Measurements from ENCODE around the gene C17orf107. TPM values are rescaled to one million over a fixed set of nuclear protein-coding genes. Genes with fewer than 3 reads are reported as not detected.

Gene C17orf107
- total RNA-seq, 1 experiment from 2014 or later, result 1.7 TPM

DNA sequence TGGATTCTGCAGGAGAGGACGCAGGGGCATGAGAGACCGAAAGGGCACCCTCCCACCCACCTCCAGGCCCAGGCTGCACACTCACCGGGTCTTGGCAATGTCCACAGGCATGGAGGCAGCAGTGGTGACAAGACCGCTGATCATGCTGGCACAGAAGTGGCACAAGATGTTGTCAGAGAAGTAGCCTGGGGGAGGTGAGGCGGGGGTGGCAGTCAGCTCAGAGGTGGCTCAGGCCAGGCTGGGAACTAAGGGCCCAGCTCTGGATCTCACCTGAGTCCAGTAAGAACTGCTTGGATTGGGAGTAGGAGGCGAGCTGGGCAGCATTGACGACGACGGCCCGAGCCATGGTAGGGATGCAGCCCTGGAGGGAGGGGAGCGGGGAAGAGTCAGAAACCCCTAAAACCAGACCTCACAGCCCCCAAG lies 38.7 kb downstream of the C17orf107 start:
- no peaks in the 10 kb centered on the region for H3K27me3 ChIP-seq (ENCODE audit: insufficient read depth, low read length)
- no TSS peak for BruUV-seq (replicated peaks)
- no peaks in the 10 kb centered on the region for H4K20me1 ChIP-seq (ENCODE audit: insufficient read depth)
- DNase-seq (ENCODE audit: low read depth, low spot score), result no peak
- peak overlapping the region; percentile 96 for H3K9ac ChIP-seq (ENCODE audit: low read length)
- peak overlapping the region; percentile 86 to 93; a peak in 3 of 4 replicates for H3K4me3 ChIP-seq (replicated peaks in 1 of 2; ENCODE audit: low read depth in 1 of 2, low read length in 2 of 2)
- H3K4me2 ChIP-seq (ENCODE audit: low read length), result peak overlapping the region; percentile 100
- intact Hi-C loops (cut with micrococcal nuclease), result no loop called here
- no peak for ATAC-seq
- CTCF ChIA-PET, result no interaction called here
- H2AFZ ChIP-seq (ENCODE audit: low read depth, low read length, poor library complexity, severe bottlenecking), result no peak overlapping the region
- H3K9me3 ChIP-seq (ENCODE audit: control insufficient read depth in 1 of 2, insufficient read depth in 1 of 2, low read depth in 1 of 2, low read length in 2 of 2), result no peaks in the 10 kb centered on the region
- H3K4me1 ChIP-seq (ENCODE audit: control insufficient read depth in 1 of 2, insufficient read depth in 2 of 2, low read length in 2 of 2), result peaks cover 16 to 38% of the 10 kb centered on the region in 2 experiments
- no peaks in the 10 kb centered on the region for H3K9me2 ChIP-seq (ENCODE audit: insufficient read depth)
- RAD21 ChIA-PET (ENCODE audit: low non-redundant PET in 1 of 2, low total read pairs in 2 of 2, uncharacterized antibody in 2 of 2, unreplicated experiment in 2 of 2), result no interaction called here
- peaks cover 46% of the 10 kb centered on the region for H3K79me2 ChIP-seq (ENCODE audit: insufficient read depth, low read length)
- peaks cover 0 to 21% of the 10 kb centered on the region in 2 experiments; a peak in 1 of 4 replicates for H3K36me3 ChIP-seq (ENCODE audit: control insufficient read depth in 1 of 2, insufficient read depth in 2 of 2, low read length in 2 of 2)
- H3K27ac ChIP-seq (ENCODE audit: low read depth, low read length), result no peak overlapping the region
- POLR2A ChIA-PET, result no interaction called here
- TF ChIP-seq JUND (IDR thresholded peaks at IDR 0.05) (no peak), FOSL1 (IDR thresholded peaks at IDR 0.05; ENCODE audit: low read depth) (no peak), EZH2phosphoT487 (IDR thresholded peaks at IDR 0.05; ENCODE audit: borderline replicate concordance) (no peak), EZH2 (IDR thresholded peaks at IDR 0.05) (no peak), SP1 (IDR thresholded peaks at IDR 0.05; ENCODE audit: low read depth) (no peak), CBX3 (IDR thresholded peaks at IDR 0.05; ENCODE audit: low read depth) (no peak), EGR1 (IDR thresholded peaks at IDR 0.05; ENCODE audit: low read depth) (no peak), TCF7L2 (IDR thresholded peaks at IDR 0.05; ENCODE audit: borderline replicate concordance, extremely low read depth, insufficient read depth, insufficient read length) (no peak), SIN3A (IDR thresholded peaks at IDR 0.05; ENCODE audit: low read depth) (no peak), POLR2A (IDR thresholded peaks at IDR 0.05; ENCODE audit: borderline replicate concordance, extremely low read depth, insufficient read depth, insufficient read length) (no peak), SRF (IDR thresholded peaks at IDR 0.05; ENCODE audit: low read depth) (no peak), ZFX (IDR thresholded peaks at IDR 0.05) (no peak), YY1 (IDR thresholded peaks at IDR 0.05; ENCODE audit: extremely low read depth, insufficient replicate concordance, low read depth, low read length) (no peak), CEBPB (IDR thresholded peaks at IDR 0.05; ENCODE audit: low read depth) (no peak)
- TF ChIP-seq, protein P1, sequence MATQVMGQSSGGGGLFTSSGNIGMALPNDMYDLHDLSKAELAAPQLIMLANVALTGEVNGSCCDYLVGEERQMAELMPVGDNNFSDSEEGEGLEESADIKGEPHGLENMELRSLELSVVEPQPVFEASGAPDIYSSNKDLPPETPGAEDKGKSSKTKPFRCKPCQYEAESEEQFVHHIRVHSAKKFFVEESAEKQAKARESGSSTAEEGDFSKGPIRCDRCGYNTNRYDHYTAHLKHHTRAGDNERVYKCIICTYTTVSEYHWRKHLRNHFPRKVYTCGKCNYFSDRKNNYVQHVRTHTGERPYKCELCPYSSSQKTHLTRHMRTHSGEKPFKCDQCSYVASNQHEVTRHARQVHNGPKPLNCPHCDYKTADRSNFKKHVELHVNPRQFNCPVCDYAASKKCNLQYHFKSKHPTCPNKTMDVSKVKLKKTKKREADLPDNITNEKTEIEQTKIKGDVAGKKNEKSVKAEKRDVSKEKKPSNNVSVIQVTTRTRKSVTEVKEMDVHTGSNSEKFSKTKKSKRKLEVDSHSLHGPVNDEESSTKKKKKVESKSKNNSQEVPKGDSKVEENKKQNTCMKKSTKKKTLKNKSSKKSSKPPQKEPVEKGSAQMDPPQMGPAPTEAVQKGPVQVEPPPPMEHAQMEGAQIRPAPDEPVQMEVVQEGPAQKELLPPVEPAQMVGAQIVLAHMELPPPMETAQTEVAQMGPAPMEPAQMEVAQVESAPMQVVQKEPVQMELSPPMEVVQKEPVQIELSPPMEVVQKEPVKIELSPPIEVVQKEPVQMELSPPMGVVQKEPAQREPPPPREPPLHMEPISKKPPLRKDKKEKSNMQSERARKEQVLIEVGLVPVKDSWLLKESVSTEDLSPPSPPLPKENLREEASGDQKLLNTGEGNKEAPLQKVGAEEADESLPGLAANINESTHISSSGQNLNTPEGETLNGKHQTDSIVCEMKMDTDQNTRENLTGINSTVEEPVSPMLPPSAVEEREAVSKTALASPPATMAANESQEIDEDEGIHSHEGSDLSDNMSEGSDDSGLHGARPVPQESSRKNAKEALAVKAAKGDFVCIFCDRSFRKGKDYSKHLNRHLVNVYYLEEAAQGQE (IDR thresholded peaks at IDR 0.05; ENCODE audit: low read depth), result no peak
- TF ChIP-seq, protein P2, sequence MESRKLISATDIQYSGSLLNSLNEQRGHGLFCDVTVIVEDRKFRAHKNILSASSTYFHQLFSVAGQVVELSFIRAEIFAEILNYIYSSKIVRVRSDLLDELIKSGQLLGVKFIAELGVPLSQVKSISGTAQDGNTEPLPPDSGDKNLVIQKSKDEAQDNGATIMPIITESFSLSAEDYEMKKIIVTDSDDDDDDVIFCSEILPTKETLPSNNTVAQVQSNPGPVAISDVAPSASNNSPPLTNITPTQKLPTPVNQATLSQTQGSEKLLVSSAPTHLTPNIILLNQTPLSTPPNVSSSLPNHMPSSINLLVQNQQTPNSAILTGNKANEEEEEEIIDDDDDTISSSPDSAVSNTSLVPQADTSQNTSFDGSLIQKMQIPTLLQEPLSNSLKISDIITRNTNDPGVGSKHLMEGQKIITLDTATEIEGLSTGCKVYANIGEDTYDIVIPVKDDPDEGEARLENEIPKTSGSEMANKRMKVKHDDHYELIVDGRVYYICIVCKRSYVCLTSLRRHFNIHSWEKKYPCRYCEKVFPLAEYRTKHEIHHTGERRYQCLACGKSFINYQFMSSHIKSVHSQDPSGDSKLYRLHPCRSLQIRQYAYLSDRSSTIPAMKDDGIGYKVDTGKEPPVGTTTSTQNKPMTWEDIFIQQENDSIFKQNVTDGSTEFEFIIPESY (IDR thresholded peaks at IDR 0.05; ENCODE audit: extremely low read depth, insufficient replicate concordance, low read length), result no peak
- TF ChIP-seq, protein P3, sequence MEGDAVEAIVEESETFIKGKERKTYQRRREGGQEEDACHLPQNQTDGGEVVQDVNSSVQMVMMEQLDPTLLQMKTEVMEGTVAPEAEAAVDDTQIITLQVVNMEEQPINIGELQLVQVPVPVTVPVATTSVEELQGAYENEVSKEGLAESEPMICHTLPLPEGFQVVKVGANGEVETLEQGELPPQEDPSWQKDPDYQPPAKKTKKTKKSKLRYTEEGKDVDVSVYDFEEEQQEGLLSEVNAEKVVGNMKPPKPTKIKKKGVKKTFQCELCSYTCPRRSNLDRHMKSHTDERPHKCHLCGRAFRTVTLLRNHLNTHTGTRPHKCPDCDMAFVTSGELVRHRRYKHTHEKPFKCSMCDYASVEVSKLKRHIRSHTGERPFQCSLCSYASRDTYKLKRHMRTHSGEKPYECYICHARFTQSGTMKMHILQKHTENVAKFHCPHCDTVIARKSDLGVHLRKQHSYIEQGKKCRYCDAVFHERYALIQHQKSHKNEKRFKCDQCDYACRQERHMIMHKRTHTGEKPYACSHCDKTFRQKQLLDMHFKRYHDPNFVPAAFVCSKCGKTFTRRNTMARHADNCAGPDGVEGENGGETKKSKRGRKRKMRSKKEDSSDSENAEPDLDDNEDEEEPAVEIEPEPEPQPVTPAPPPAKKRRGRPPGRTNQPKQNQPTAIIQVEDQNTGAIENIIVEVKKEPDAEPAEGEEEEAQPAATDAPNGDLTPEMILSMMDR (IDR thresholded peaks at IDR 0.05 in 2 of 3, conservative IDR thresholded peaks at IDR 0.05 in 1 of 3; ENCODE audit: borderline replicate concordance in 1 of 3, insufficient read depth in 1 of 3, low read depth in 2 of 3, low read length in 2 of 3), result no peak
- TF ChIP-seq, protein P4, sequence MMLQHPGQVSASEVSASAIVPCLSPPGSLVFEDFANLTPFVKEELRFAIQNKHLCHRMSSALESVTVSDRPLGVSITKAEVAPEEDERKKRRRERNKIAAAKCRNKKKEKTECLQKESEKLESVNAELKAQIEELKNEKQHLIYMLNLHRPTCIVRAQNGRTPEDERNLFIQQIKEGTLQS (IDR thresholded peaks at IDR 0.05), result no peak
- TF ChIP-seq, protein P5, sequence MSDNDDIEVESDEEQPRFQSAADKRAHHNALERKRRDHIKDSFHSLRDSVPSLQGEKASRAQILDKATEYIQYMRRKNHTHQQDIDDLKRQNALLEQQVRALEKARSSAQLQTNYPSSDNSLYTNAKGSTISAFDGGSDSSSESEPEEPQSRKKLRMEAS (IDR thresholded peaks at IDR 0.05), result no peak
